A549 (cell line): ENCODE data around the gene SHC1. TPM values are rescaled to one million over a fixed set of nuclear protein-coding genes. Genes with fewer than 3 reads are reported as not detected.

Source experiments
- ATAC-seq, 2 experiments: fragments of 200-7000 bp in 1 of 2; fragments of >200 bp in 1 of 2; cut with Nextera tagmentation in 1 of 2; cut with Tn5 transposase in 1 of 2; 3 replicates each; pipeline versions ENCODE4 v1.8.0 to v1.9.1; 2018 to 2020; ENCODE audit warnings: mild to moderate bottlenecking in 1 of 2, moderate library complexity in 1 of 2
- CTCF ChIA-PET: fragments of 300-600 bp; sonication (Branson Sonifier 250); formaldehyde crosslinking; extraction: SDS; loops from one replicate; lab custom pipeline; 2021; ENCODE audit warnings: antibody characterized with exemption, inconsistent platforms; lab: Yijun Ruan, JAX
- POLR2A ChIA-PET: fragments of 350-600 bp; formaldehyde crosslinking; extraction: SDS; loops from one replicate; lab custom pipeline; 2021; ENCODE audit warnings: antibody characterized with exemption, inconsistent platforms; lab: Yijun Ruan, JAX
- DNase-seq, 2 experiments: peaks; one replicate each; pipeline versions ENCODE4 v3.0.0 to v3.0.0-alpha.2; 2011 to 2016; ENCODE audit warnings: low read depth in 1 of 2, low spot score in 1 of 2
- FAIRE-seq: peaks from 2 replicates; lab custom pipeline; 2011; peaks lifted over from hg19 to GRCh38; lab: Jason Lieb, UNC
- H3K27ac ChIP-seq, 2 experiments: fragments of >200 bp; sonication (Bioruptor Twin); formaldehyde crosslinking; 3 replicates each; pipeline ENCODE4 v1.5.1; 2016 to 2017
- H3K4me1 ChIP-seq: fragments of >200 bp; sonication (Bioruptor Twin); formaldehyde crosslinking; 3 replicates; pipeline ENCODE4 v1.6.1; 2016
- H3K4me2 ChIP-seq: fragments of >200 bp; sonication (Bioruptor Twin); formaldehyde crosslinking; 3 replicates; pipeline ENCODE4 v1.6.1; 2016
- H3K4me3 ChIP-seq: fragments of >200 bp; sonication (Bioruptor Twin); formaldehyde crosslinking; 3 replicates; pipeline ENCODE4 v1.5.1; 2016
- H3K9me3 ChIP-seq: fragments of >200 bp; sonication (Bioruptor Twin); formaldehyde crosslinking; 3 replicates; pipeline ENCODE4 v1.6.1; 2016
- CBX2 ChIP-seq: fragments of 200-600 bp; sonication (generic); IDR thresholded peaks from 2 replicates; pipeline ENCODE4 v1.6.1; 2016; ENCODE audit warnings: low read depth, mild to moderate bottlenecking, borderline replicate concordance
- CBX8 ChIP-seq: fragments of 200-600 bp; sonication (generic); IDR thresholded peaks from 2 replicates; pipeline ENCODE4 v1.6.1; 2016
- CHD2 ChIP-seq: fragments of 150-350 bp; IDR thresholded peaks from 2 replicates; pipeline ENCODE4 v1.6.1; 2014; ENCODE audit warnings: low read length; ENCODE audit not compliant: partially characterized antibody
- EHF ChIP-seq: fragments of 250-450 bp; sonication (Bioruptor Pico); IDR thresholded peaks from 2 replicates; pipeline ENCODE4 v1.5.0; 2020; ENCODE audit warnings: mild to moderate bottlenecking
- EP300 ChIP-seq, 2 experiments: fragments of >200 bp; sonication (Bioruptor Twin); formaldehyde crosslinking; IDR thresholded peaks; 2 replicates in 1 of 2; 3 replicates in 1 of 2; pipeline ENCODE4 v1.6.1; 2016 to 2017
- ESRRA ChIP-seq: fragments of 150-350 bp; IDR thresholded peaks from 2 replicates; pipeline ENCODE4 v1.6.1; 2014; ENCODE audit warnings: mild to moderate bottlenecking, low read length, borderline replicate concordance
- FOSL2 ChIP-seq, 2 experiments: fragments of 450-650 bp in 1 of 2; fragments of >200 bp in 1 of 2; sonication (Bioruptor Twin) in 1 of 2; formaldehyde crosslinking; IDR thresholded peaks; 2 replicates each; pipeline versions ENCODE4 v1.5.0 to v1.6.1; 2016 to 2020; ENCODE audit warnings: mild to moderate bottlenecking in 1 of 2, moderate library complexity in 1 of 2
- FOXS1 ChIP-seq: fragments of 250-450 bp; sonication (Bioruptor Pico); IDR thresholded peaks from 2 replicates; pipeline ENCODE4 v1.5.0; 2020; ENCODE audit warnings: mild to moderate bottlenecking, moderate library complexity
- GATA3 ChIP-seq: IDR thresholded peaks from 2 replicates; pipeline ENCODE4 v1.6.1; 2012; ENCODE audit warnings: borderline replicate concordance
- HEYL ChIP-seq: fragments of 250-450 bp; sonication (Bioruptor Pico); IDR thresholded peaks from 2 replicates; pipeline ENCODE4 v1.8.0; 2021; ENCODE audit warnings: mild to moderate bottlenecking, moderate library complexity
- HOXA7 ChIP-seq: fragments of 250-450 bp; sonication (Bioruptor Pico); IDR thresholded peaks from 2 replicates; pipeline ENCODE4 v1.5.0; 2020; ENCODE audit warnings: mild to moderate bottlenecking, moderate library complexity
- MAX ChIP-seq: IDR thresholded peaks from 2 replicates; pipeline ENCODE4 v1.6.1; 2012
- MYC ChIP-seq: IDR thresholded peaks from 2 replicates; pipeline ENCODE4 v1.6.1; 2012; ENCODE audit warnings: mild to moderate bottlenecking, inconsistent platforms, low read length, improper control_type of control experiment, borderline replicate concordance
- NFE2L2 ChIP-seq: fragments of 150-350 bp; conservative IDR thresholded peaks from 2 replicates; pipeline ENCODE4 v1.6.1; 2014; ENCODE audit warnings: low read length
- NPAS2 ChIP-seq: fragments of 250-450 bp; sonication (Bioruptor Pico); IDR thresholded peaks from 2 replicates; pipeline ENCODE4 v1.8.0; 2022; ENCODE audit warnings: mild to moderate bottlenecking, moderate library complexity, borderline replicate concordance
- POLR2A ChIP-seq: IDR thresholded peaks from 2 replicates; pipeline ENCODE4 v1.6.1; 2012; ENCODE audit warnings: mild to moderate bottlenecking, low read length
- POLR2AphosphoS2 ChIP-seq: conservative IDR thresholded peaks from 2 replicates; pipeline ENCODE4 v1.6.1; 2012; ENCODE audit warnings: low read length, improper control_type of control experiment, inconsistent platforms
- RAD21 ChIP-seq, 2 experiments: fragments of >200 bp in 1 of 2; sonication (Bioruptor Twin) in 1 of 2; formaldehyde crosslinking in 1 of 2; IDR thresholded peaks in 1 of 2; conservative IDR thresholded peaks in 1 of 2; 2 replicates in 1 of 2; 3 replicates in 1 of 2; pipeline ENCODE4 v1.6.1; 2012 to 2018; ENCODE audit warnings: inconsistent platforms in 1 of 2
- RARB ChIP-seq: fragments of 250-450 bp; sonication (Bioruptor Pico); IDR thresholded peaks from 2 replicates; pipeline ENCODE4 v1.8.0; 2021; ENCODE audit warnings: mild to moderate bottlenecking, moderate library complexity
- RNF2 ChIP-seq: fragments of 200-600 bp; sonication (generic); IDR thresholded peaks from 2 replicates; pipeline ENCODE4 v1.6.1; 2016; ENCODE audit warnings: low read depth, mild to moderate bottlenecking, antibody characterized with exemption, moderate library complexity, borderline replicate concordance
- ZC3H11A ChIP-seq: fragments of 450-650 bp; IDR thresholded peaks from 2 replicates; pipeline ENCODE4 v1.6.1; 2014; ENCODE audit warnings: antibody characterized with exemption, mild to moderate bottlenecking
- ZFP36 ChIP-seq: fragments of 450-650 bp; IDR thresholded peaks from 2 replicates; pipeline ENCODE4 v1.6.1; 2014; ENCODE audit warnings: borderline replicate concordance; ENCODE audit not compliant: partially characterized antibody
- WGBS: methylation state at CpG from one replicate; pipeline ENCODE4 v1.1.6; 2017; ENCODE audit errors: missing lambda C conversion rate; 5-methylcytosine and 5-hydroxymethylcytosine counted together
- polyA plus RNA-seq, 4 experiments: library from polyadenylated mRNA; depleted of rRNA in 3 of 4; stranded (reverse); fragments of >200 nt; fragmentation: RNase III in 1 of 4; extraction: RNeasy Plus Mini Kit Qiagen cat#74134 plus additional on column Dnase treatment in 1 of 4; gene quantifications; 2 replicates in 3 of 4; 3 replicates in 1 of 4; pipeline ENCODE4 v1.2.3, GENCODE V29; 2011 to 2017
- TF ChIP-seq, protein P1 (sequence below): fragments of >200 bp; sonication (Bioruptor Twin); formaldehyde crosslinking; IDR thresholded peaks from 2 replicates; pipeline ENCODE4 v1.6.1; 2016
- TF ChIP-seq, protein P2 (sequence below): fragments of 450-650 bp; IDR thresholded peaks from 2 replicates; pipeline ENCODE4 v1.6.1; 2014; ENCODE audit warnings: antibody characterized with exemption
- TF ChIP-seq, protein P3 (sequence below): fragments of 200-600 bp; sonication (generic); IDR thresholded peaks from 2 replicates; pipeline ENCODE4 v1.6.1; 2016; ENCODE audit warnings: antibody characterized with exemption, mild to moderate bottlenecking, moderate library complexity
- TF ChIP-seq, protein P4 (sequence below): IDR thresholded peaks from 2 replicates; pipeline ENCODE4 v1.6.1; 2012

Gene SHC1
- polyA plus RNA-seq, 2 of the 4 experiments (the other 2 are of a cell fraction): 118 to 174 TPM

- POLR2A ChIA-PET: no interaction called here
- WGBS: 80% methylated on average over 11 of the region's 11 CpGs
- FAIRE-seq (no peak), DNase-seq (no peak), ATAC-seq (no peak)
- no peak for TF ChIP-seq HEYL (CRISPR knock-in tag)
- no peak for TF ChIP-seq EHF (CRISPR knock-in tag)
- TF ChIP-seq POLR2A: no peak
- TF ChIP-seq NPAS2 (CRISPR knock-in tag): no peak
- TF ChIP-seq RARB (CRISPR knock-in tag): no peak
- TF ChIP-seq, protein P1, sequence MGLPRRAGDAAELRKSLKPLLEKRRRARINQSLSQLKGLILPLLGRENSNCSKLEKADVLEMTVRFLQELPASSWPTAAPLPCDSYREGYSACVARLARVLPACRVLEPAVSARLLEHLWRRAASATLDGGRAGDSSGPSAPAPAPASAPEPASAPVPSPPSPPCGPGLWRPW: no peak
- TF ChIP-seq ZC3H11A: no peak
- TF ChIP-seq NFE2L2: no peak
- TF ChIP-seq CBX2: no peak
- TF ChIP-seq ZFP36: no peak
- Histone ChIP-seq H3K4me1 (no peaks in the 10 kb centered on the region), H3K4me2 (no peak overlapping the region), H3K27ac (no peak overlapping the region), H3K4me3 (no peak overlapping the region), H3K9me3 (no peaks in the 10 kb centered on the region)
- CTCF ChIA-PET: interaction anchor here (1.0 to 1.8 kb wide), 3 partner anchors 8 to 137 kb away, joined by 3 to 7 read pairs (median 3); partner anchors contain the start of gene PMVK
Observed at GRCh38 chr1:154948079-154948478, 22.5 kb downstream of the SHC1 start.

DNA sequence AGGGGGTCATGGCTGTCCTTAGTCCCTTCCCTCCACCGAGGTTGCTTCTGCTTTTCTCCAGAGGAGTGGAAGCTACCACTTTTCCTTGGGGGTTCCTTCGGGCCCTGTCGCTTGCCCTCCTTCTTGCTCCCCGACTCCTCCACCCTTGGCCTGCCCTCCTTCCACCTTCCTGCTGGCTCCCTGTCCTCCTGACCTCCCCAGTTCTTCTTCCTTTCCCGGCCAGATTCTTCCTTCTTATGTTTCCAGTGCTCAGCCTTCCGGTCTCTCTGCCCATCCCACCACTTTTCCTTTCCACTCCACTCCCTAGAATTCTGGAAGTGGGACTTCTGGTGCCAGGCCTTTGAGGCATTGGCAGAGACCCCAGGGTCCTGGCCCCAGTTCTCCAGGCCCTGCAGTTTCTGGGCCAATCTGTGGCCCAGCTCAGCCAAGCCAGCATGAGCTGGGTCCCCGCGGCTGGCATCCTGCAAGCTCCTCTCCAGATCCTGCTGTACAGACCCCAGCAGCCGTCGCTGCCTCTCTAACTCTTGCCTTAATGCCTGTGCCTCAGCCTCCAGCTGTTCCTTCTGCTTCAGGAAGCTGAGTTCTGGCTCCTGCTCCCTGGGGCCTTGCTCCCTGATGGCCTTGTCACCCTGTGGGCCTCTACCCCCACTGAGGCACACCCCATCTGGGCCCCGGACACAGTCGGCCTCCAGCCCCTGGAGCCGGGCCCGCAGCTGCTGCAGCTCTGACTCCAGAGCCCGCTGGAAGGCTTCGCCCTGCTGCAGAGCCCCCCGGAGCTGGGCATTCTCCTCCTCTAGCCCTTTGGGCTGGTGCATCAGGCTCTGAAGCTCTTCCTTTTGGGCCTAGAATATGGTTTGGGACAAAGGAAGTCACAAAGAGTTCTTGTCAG lies 24.3 kb downstream of the SHC1 start:
- FAIRE-seq: no peak
- CTCF ChIA-PET: interaction anchor here (1.2 to 1.8 kb wide), 5 partner anchors 8 to 387 kb away, joined by 3 to 7 read pairs (median 6); partner anchors contain the start of gene PMVK

More for the DNA sequence above, 24.3 kb downstream of the SHC1 start:
- Histone ChIP-seq H3K4me1 (no peaks in the 10 kb centered on the region), H3K4me3 (no peak overlapping the region), H3K4me2 (no peak overlapping the region), H3K27ac (no peak overlapping the region), H3K9me3 (no peaks in the 10 kb centered on the region)
- 82% methylated on average over 13 of the region's 17 CpGs for WGBS
- ATAC-seq: no peak
- no peak for DNase-seq
- POLR2A ChIA-PET: interaction anchor here (1.2 to 1.5 kb wide), 2 partner anchors 10 to 27 kb away, joined by 3 to 4 read pairs; partner anchors contain the start of gene PBXIP1
- no peak for TF ChIP-seq ESRRA
- no peak for TF ChIP-seq HOXA7 (CRISPR knock-in tag)
- no peak for TF ChIP-seq EP300 (IDR thresholded peaks at IDR 0.05)
- TF ChIP-seq POLR2AphosphoS2: no peak
- TF ChIP-seq, protein P2, sequence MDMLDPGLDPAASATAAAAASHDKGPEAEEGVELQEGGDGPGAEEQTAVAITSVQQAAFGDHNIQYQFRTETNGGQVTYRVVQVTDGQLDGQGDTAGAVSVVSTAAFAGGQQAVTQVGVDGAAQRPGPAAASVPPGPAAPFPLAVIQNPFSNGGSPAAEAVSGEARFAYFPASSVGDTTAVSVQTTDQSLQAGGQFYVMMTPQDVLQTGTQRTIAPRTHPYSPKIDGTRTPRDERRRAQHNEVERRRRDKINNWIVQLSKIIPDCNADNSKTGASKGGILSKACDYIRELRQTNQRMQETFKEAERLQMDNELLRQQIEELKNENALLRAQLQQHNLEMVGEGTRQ: no peak
- TF ChIP-seq ZFP36: no peak
- no peak for TF ChIP-seq HEYL (CRISPR knock-in tag)
- TF ChIP-seq CHD2: no peak
- TF ChIP-seq CBX8: no peak
- no peak for TF ChIP-seq FOXS1 (CRISPR knock-in tag)
- TF ChIP-seq RNF2: no peak
- TF ChIP-seq GATA3: no peak
- no peak for TF ChIP-seq MAX
- TF ChIP-seq RAD21 (conservative IDR thresholded peaks at IDR 0.05 in 1 of 2, IDR thresholded peaks at IDR 0.05 in 1 of 2): no peak
- TF ChIP-seq MYC: no peak
- no peak for TF ChIP-seq FOSL2 (IDR thresholded peaks at IDR 0.05)
- TF ChIP-seq FOSL2 (CRISPR knock-in tag; IDR thresholded peaks at IDR 0.05): no peak
- TF ChIP-seq, protein P3, sequence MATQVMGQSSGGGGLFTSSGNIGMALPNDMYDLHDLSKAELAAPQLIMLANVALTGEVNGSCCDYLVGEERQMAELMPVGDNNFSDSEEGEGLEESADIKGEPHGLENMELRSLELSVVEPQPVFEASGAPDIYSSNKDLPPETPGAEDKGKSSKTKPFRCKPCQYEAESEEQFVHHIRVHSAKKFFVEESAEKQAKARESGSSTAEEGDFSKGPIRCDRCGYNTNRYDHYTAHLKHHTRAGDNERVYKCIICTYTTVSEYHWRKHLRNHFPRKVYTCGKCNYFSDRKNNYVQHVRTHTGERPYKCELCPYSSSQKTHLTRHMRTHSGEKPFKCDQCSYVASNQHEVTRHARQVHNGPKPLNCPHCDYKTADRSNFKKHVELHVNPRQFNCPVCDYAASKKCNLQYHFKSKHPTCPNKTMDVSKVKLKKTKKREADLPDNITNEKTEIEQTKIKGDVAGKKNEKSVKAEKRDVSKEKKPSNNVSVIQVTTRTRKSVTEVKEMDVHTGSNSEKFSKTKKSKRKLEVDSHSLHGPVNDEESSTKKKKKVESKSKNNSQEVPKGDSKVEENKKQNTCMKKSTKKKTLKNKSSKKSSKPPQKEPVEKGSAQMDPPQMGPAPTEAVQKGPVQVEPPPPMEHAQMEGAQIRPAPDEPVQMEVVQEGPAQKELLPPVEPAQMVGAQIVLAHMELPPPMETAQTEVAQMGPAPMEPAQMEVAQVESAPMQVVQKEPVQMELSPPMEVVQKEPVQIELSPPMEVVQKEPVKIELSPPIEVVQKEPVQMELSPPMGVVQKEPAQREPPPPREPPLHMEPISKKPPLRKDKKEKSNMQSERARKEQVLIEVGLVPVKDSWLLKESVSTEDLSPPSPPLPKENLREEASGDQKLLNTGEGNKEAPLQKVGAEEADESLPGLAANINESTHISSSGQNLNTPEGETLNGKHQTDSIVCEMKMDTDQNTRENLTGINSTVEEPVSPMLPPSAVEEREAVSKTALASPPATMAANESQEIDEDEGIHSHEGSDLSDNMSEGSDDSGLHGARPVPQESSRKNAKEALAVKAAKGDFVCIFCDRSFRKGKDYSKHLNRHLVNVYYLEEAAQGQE: no peak
- TF ChIP-seq, protein P4, sequence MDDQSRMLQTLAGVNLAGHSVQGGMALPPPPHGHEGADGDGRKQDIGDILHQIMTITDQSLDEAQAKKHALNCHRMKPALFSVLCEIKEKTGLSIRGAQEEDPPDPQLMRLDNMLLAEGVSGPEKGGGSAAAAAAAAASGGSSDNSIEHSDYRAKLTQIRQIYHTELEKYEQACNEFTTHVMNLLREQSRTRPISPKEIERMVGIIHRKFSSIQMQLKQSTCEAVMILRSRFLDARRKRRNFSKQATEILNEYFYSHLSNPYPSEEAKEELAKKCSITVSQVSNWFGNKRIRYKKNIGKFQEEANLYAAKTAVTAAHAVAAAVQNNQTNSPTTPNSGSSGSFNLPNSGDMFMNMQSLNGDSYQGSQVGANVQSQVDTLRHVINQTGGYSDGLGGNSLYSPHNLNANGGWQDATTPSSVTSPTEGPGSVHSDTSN: no peak
